BLaER1 (cell line): Measurements from ENCODE around the gene MYOF.

Experiments used
- H3K27ac ChIP-seq: shearing (Covaris generic); formaldehyde crosslinking; 2 replicates; pipeline ENCODE4 v1.8.1; 2022
- H3K27me3 ChIP-seq: shearing (Covaris generic); formaldehyde crosslinking; 2 replicates; pipeline ENCODE4 v1.8.1; 2022
- H3K36me3 ChIP-seq: shearing (Covaris generic); formaldehyde crosslinking; 2 replicates; pipeline ENCODE4 v1.8.1; 2022
- H3K4me1 ChIP-seq: shearing (Covaris generic); formaldehyde crosslinking; 2 replicates; pipeline ENCODE4 v1.8.1; 2022
- H3K4me2 ChIP-seq: shearing (Covaris generic); formaldehyde crosslinking; 2 replicates; pipeline ENCODE4 v1.8.1; 2022
- H3K4me3 ChIP-seq: shearing (Covaris generic); formaldehyde crosslinking; 2 replicates; pipeline ENCODE4 v1.8.1; 2022
- H3K9ac ChIP-seq: shearing (Covaris generic); formaldehyde crosslinking; 2 replicates; pipeline ENCODE4 v1.8.1; 2022
- H3K9me3 ChIP-seq: shearing (Covaris generic); formaldehyde crosslinking; 2 replicates; pipeline ENCODE4 v1.8.1; 2022
- H4K20me1 ChIP-seq: shearing (Covaris generic); formaldehyde crosslinking; 2 replicates; pipeline ENCODE4 v1.8.1; 2022
- Cebpa-rat ChIP-seq: shearing (Covaris generic); IDR thresholded peaks from 2 replicates; pipeline ENCODE4 v1.8.1; 2022

MYOF gene

GRCh38 chr10:93357680-93358079 is 124.5 kb downstream of the MYOF start:
- H3K27ac ChIP-seq, result no peak overlapping the region
- no peaks in the 10 kb centered on the region for H3K27me3 ChIP-seq
- H3K4me2 ChIP-seq, result no peak overlapping the region
- no peaks in the 10 kb centered on the region for H3K36me3 ChIP-seq
- H4K20me1 ChIP-seq, result no peaks in the 10 kb centered on the region
- no peak overlapping the region for H3K4me3 ChIP-seq
- H3K9me3 ChIP-seq, result no peaks in the 10 kb centered on the region
- no peaks in the 10 kb centered on the region for H3K4me1 ChIP-seq
- TF ChIP-seq Cebpa-rat, result no peak
- H3K9ac ChIP-seq, result no peak overlapping the region

GRCh38 chr10:93356516-93356915 is 125.6 kb downstream of the MYOF start:
- Histone ChIP-seq H3K9ac (no peak overlapping the region), H3K27ac (no peak overlapping the region), H3K27me3 (no peaks in the 10 kb centered on the region), H3K9me3 (no peaks in the 10 kb centered on the region), H4K20me1 (no peaks in the 10 kb centered on the region), H3K4me3 (no peak overlapping the region), H3K36me3 (no peaks in the 10 kb centered on the region), H3K4me2 (no peak overlapping the region), H3K4me1 (no peaks in the 10 kb centered on the region)
- TF ChIP-seq Cebpa-rat, result no peak

- H3K4me3 ChIP-seq, result no peak overlapping the region
- H3K27ac ChIP-seq, result no peak overlapping the region
- H3K27me3 ChIP-seq, result no peaks in the 10 kb centered on the region
- no peaks in the 10 kb centered on the region for H3K36me3 ChIP-seq
- no peak for TF ChIP-seq Cebpa-rat
- H4K20me1 ChIP-seq, result no peaks in the 10 kb centered on the region
- H3K9me3 ChIP-seq, result no peaks in the 10 kb centered on the region
- H3K4me2 ChIP-seq, result no peak overlapping the region
- peaks cover 9% of the 10 kb centered on the region; the same call in 1 of the 2 replicates for H3K4me1 ChIP-seq
- no peak overlapping the region for H3K9ac ChIP-seq
Measured at GRCh38 chr10:93352638-93353383, 129.3 kb downstream of the MYOF start.

- Histone ChIP-seq H3K27me3 (no peaks in the 10 kb centered on the region), H3K4me1 (peaks cover 17% of the 10 kb centered on the region), H4K20me1 (no peaks in the 10 kb centered on the region), H3K9me3 (no peaks in the 10 kb centered on the region), H3K36me3 (no peaks in the 10 kb centered on the region), H3K27ac (no peak overlapping the region), H3K4me2 (no peak overlapping the region), H3K4me3 (no peak overlapping the region), H3K9ac (no peak overlapping the region)
- TF ChIP-seq Cebpa-rat, result no peak
Measured at GRCh38 chr10:93346694-93347093, 135.4 kb downstream of the MYOF start.

GRCh38 chr10:93346108-93346507 is 136.0 kb downstream of the MYOF start:
- Histone ChIP-seq H3K4me3 (no peak overlapping the region), H3K4me2 (no peak overlapping the region), H3K9me3 (no peaks in the 10 kb centered on the region), H3K9ac (no peak overlapping the region), H3K27ac (no peak overlapping the region), H3K4me1 (peaks cover 17% of the 10 kb centered on the region), H3K27me3 (no peaks in the 10 kb centered on the region), H3K36me3 (no peaks in the 10 kb centered on the region), H4K20me1 (no peaks in the 10 kb centered on the region)
- TF ChIP-seq Cebpa-rat, result no peak

GRCh38 chr10:93344691-93345090 is 137.4 kb downstream of the MYOF start:
- Histone ChIP-seq H4K20me1 (no peaks in the 10 kb centered on the region), H3K4me2 (peak overlapping the region; percentile 32; the same call in 1 of the 2 replicates), H3K27ac (no peak overlapping the region), H3K4me3 (no peak overlapping the region), H3K4me1 (peaks cover 11% of the 10 kb centered on the region), H3K27me3 (no peaks in the 10 kb centered on the region), H3K36me3 (no peaks in the 10 kb centered on the region), H3K9me3 (no peaks in the 10 kb centered on the region), H3K9ac (no peak overlapping the region)
- no peak for TF ChIP-seq Cebpa-rat

GRCh38 chr10:93342921-93343320 is 139.2 kb downstream of the MYOF start:
- Histone ChIP-seq H3K27me3 (no peaks in the 10 kb centered on the region), H3K4me3 (no peak overlapping the region), H3K4me1 (peaks cover 8% of the 10 kb centered on the region), H3K4me2 (no peak overlapping the region), H3K9ac (no peak overlapping the region), H3K36me3 (no peaks in the 10 kb centered on the region), H4K20me1 (no peaks in the 10 kb centered on the region), H3K27ac (no peak overlapping the region), H3K9me3 (no peaks in the 10 kb centered on the region)
- no peak for TF ChIP-seq Cebpa-rat

GRCh38 chr10:93342366-93342765 is 139.8 kb downstream of the MYOF start:
- H3K27me3 ChIP-seq, result no peaks in the 10 kb centered on the region
- no peak overlapping the region for H3K9ac ChIP-seq
- no peak for TF ChIP-seq Cebpa-rat
- no peak overlapping the region for H3K27ac ChIP-seq
- peaks cover 8% of the 10 kb centered on the region for H3K4me1 ChIP-seq
- no peak overlapping the region for H3K4me3 ChIP-seq
- no peaks in the 10 kb centered on the region for H3K9me3 ChIP-seq
- no peaks in the 10 kb centered on the region for H3K36me3 ChIP-seq
- H4K20me1 ChIP-seq, result no peaks in the 10 kb centered on the region
- H3K4me2 ChIP-seq, result no peak overlapping the region

- no peaks in the 10 kb centered on the region for H3K36me3 ChIP-seq
Measured at GRCh38 chr10:93337309-93337721, 144.8 kb downstream of the MYOF start.

GRCh38 chr10:93336678-93337077 is 145.5 kb downstream of the MYOF start:
- no peaks in the 10 kb centered on the region for H3K27me3 ChIP-seq
- H3K36me3 ChIP-seq, result no peaks in the 10 kb centered on the region
- no peaks in the 10 kb centered on the region for H3K9me3 ChIP-seq
- TF ChIP-seq Cebpa-rat, result no peak
- no peak overlapping the region for H3K9ac ChIP-seq
- H3K4me2 ChIP-seq, result no peak overlapping the region
- H3K4me3 ChIP-seq, result no peak overlapping the region
- H4K20me1 ChIP-seq, result no peaks in the 10 kb centered on the region
- no peak overlapping the region for H3K27ac ChIP-seq
- H3K4me1 ChIP-seq, result no peaks in the 10 kb centered on the region

More at GRCh38 chr10:93337309-93337721, 144.8 kb downstream of the MYOF start:
- Histone ChIP-seq H3K4me1 (no peaks in the 10 kb centered on the region), H3K27ac (no peak overlapping the region), H3K27me3 (no peaks in the 10 kb centered on the region), H3K4me3 (no peak overlapping the region), H3K9ac (no peak overlapping the region), H3K9me3 (no peaks in the 10 kb centered on the region), H4K20me1 (no peaks in the 10 kb centered on the region), H3K4me2 (no peak overlapping the region)
- no peak for TF ChIP-seq Cebpa-rat
